Stimulated activated CD8-positive, alpha-beta memory T cell treated with anti-CD3 and anti-CD28 coated beads, Interleukin-7, amount 100 ng/mL, for 48 hours (primary cell): ENCODE data around the gene EGR2.
A peak's percentile ranks its signal among the peaks of the same experiment; 100 is the strongest.

ENCODE experiments used
- DNase-seq, 2 donors: peaks; one replicate each; pipeline ENCODE4 v3.0.0-alpha.2; 2020; ENCODE audit warnings: low read depth in 1 of 2; ENCODE audit errors: extremely low read depth in 1 of 2

Gene EGR2

GRCh38 chr10:62818426-62819011, 2.4 kb upstream of the EGR2 start:
- peak; percentile 46 to 47 for DNase-seq

- peak; percentile 47 to 60 for DNase-seq
Observed at GRCh38 chr10:62817766-62818425, 1.7 kb upstream of the EGR2 start.

- DNase-seq = peak; percentile 44 to 47
Observed at GRCh38 chr10:62817121-62817765, 1.1 kb upstream of the EGR2 start.

GRCh38 chr10:62816076-62816330, 163 bp downstream of the EGR2 start:
- DNase-seq = no peak

- DNase-seq = no peak
Observed at GRCh38 chr10:62815381-62816075, 638 bp downstream of the EGR2 start.

GRCh38 chr10:62814756-62815380, 1.3 kb downstream of the EGR2 start:
- no peak for DNase-seq

- no peak for DNase-seq
Observed at GRCh38 chr10:62813981-62814380, 2.2 kb downstream of the EGR2 start.

GRCh38 chr10:62813453-62813852, 2.7 kb downstream of the EGR2 start:
- no peak for DNase-seq

- no peak for DNase-seq
Observed at GRCh38 chr10:62812672-62813439, 3.3 kb downstream of the EGR2 start.

- peak; percentile 69 to 85 for DNase-seq
Observed at GRCh38 chr10:62811159-62811875, 4.8 kb downstream of the EGR2 start.

GRCh38 chr10:62810156-62810902, 5.8 kb downstream of the EGR2 start:
- DNase-seq = no peak

GRCh38 chr10:62806251-62806650, 9.9 kb downstream of the EGR2 start:
- no peak for DNase-seq

- no peak for DNase-seq
Observed at GRCh38 chr10:62805231-62806099, 10.7 kb downstream of the EGR2 start.

GRCh38 chr10:62804356-62805230, 11.6 kb downstream of the EGR2 start, which contains the start of gene ADO:
TSS of gene ADO (plus strand) at chr10:62804720. CDS start at chr10:62805060, 340 bp downstream.
- peak; percentile 64 to 67 for DNase-seq

GRCh38 chr10:62803724-62804355, 12.3 kb downstream of the EGR2 start:
- no peak for DNase-seq

- DNase-seq = no peak
Observed at GRCh38 chr10:62801871-62802270, 14.3 kb downstream of the EGR2 start.

GRCh38 chr10:62796896-62797295, 19.3 kb downstream of the EGR2 start:
- no peak for DNase-seq
